Peyer's patch (tissue), 4 donors: ENCODE measurements around the gene UFSP1.
"Not testable (repeated sequence)": the region's sequence is repeated elsewhere in the genome, so short reads cannot be mapped to it uniquely, and the experiment has no call there.

Source experiments
- POLR2A ChIP-seq, 2 donors: fragments of 450-650 bp; IDR thresholded peaks; one replicate each; pipeline ENCODE4 v1.5.1; 2017; ENCODE audit warnings: antibody characterized with exemption in 2 of 2, mild to moderate bottlenecking in 2 of 2, moderate library complexity in 2 of 2
- TF ChIP-seq, protein P1 (sequence below), 6 experiments: fragments of 450-650 bp in 4 of 6; fragments of 200-600 bp in 2 of 6; sonication (generic) in 1 of 6; IDR thresholded peaks; one replicate each; pipeline ENCODE4 v1.5.1; 2017 to 2019; ENCODE audit warnings: antibody characterized with exemption in 6 of 6, mild to moderate bottlenecking in 3 of 6, moderate library complexity in 1 of 6

DNA sequence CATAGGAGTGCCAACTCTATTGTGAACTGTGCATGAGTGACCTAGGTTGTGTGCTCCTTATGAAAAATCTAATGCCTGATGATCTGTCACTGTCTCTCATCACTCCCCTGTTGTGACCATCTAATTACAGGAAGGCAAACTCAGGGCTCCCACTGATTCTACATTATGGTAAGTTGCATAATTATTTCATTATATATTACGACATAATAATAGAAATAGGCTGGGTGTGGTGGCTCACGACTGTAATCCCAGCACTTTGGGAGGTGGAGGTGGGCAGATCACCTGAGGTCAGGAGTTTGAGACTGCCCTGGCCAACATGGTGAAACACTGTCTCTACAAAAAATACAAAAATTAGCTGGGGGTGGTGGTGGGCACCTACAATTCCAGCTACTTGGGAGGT, 45.9 kb upstream of the UFSP1 start:
- TF ChIP-seq, protein P1, sequence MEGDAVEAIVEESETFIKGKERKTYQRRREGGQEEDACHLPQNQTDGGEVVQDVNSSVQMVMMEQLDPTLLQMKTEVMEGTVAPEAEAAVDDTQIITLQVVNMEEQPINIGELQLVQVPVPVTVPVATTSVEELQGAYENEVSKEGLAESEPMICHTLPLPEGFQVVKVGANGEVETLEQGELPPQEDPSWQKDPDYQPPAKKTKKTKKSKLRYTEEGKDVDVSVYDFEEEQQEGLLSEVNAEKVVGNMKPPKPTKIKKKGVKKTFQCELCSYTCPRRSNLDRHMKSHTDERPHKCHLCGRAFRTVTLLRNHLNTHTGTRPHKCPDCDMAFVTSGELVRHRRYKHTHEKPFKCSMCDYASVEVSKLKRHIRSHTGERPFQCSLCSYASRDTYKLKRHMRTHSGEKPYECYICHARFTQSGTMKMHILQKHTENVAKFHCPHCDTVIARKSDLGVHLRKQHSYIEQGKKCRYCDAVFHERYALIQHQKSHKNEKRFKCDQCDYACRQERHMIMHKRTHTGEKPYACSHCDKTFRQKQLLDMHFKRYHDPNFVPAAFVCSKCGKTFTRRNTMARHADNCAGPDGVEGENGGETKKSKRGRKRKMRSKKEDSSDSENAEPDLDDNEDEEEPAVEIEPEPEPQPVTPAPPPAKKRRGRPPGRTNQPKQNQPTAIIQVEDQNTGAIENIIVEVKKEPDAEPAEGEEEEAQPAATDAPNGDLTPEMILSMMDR (IDR thresholded peaks at IDR 0.05): not testable (repeated sequence)
- TF ChIP-seq POLR2A (IDR thresholded peaks at IDR 0.05): not testable (repeated sequence)
